GM19023 (cell line): ENCODE results near the gene GSTM3.
"Not testable (repeated sequence)": the region's sequence is repeated elsewhere in the genome, so short reads cannot be mapped to it uniquely, and the experiment has no call there.

Experiments
- ATAC-seq: cut with Tn5 transposase; IDR thresholded peaks from one replicate; pipeline ENCODE4 v1.9.1; 2021; ENCODE audit warnings: mild to moderate bottlenecking, moderate library complexity; ENCODE audit not compliant: unreplicated experiment

The GSTM3 gene

DNA sequence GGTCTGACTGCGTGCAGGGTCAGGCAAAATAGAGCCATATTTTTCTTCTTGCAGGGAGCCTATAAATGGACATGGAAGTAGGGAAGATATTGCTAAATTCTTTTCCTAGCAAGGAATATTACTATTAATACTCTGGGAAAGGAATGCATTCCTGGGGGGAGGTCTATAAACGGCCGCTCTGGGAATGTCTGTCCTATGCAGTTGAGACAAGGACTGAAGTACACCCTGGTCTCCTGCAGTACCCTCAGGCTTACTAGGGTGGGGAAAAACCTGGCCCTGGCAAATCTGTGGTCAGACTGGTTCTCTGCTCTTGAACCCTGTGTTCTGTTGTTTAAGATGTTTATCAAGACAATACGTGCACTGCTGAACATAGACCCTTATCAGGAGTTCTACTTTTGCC is 31.9 kb downstream of the GSTM3 start:
- ATAC-seq, result not testable (repeated sequence)

GRCh38 chr1:109705411-109705810 is 35.4 kb downstream of the GSTM3 start:
- no peak for ATAC-seq

DNA sequence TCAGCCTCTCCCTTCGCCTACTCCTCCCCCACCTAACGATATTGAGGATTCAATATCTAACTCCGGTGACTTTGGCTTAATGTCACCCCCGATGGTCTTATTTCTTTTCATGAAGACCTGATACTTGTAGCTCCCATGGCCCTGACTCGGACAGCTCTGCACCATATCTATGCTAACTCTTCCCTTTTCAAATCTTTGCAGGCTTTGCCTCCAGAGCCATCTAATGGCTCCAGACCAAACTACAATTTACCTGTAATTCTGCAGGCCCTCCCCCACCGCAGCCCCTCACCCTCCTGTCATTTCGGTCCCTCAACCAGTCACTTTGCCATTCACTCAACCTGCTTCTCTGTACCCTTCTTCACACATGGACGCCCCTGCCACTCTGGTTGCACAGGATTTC is 36.7 kb downstream of the GSTM3 start:
- ATAC-seq, result no peak

DNA sequence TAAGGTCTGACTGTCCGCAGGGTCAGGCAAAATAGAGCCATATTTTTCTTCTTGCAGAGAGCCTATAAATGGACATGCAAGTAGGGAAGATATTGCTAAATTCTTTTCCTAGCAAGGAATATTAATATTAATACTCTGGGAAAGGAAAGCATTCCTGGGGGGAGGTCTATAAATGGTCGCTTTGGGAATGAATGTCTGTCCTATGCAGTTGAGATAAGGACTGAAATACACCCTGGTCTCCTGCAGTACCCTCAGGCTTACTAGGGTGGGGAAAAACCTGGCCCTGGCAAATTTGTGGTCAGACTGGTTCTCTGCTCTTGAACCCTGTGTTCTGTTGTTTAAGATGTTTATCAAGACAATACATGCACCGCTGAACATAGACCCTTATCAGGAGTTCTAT is 37.9 kb downstream of the GSTM3 start:
- not testable (repeated sequence) for ATAC-seq

DNA sequence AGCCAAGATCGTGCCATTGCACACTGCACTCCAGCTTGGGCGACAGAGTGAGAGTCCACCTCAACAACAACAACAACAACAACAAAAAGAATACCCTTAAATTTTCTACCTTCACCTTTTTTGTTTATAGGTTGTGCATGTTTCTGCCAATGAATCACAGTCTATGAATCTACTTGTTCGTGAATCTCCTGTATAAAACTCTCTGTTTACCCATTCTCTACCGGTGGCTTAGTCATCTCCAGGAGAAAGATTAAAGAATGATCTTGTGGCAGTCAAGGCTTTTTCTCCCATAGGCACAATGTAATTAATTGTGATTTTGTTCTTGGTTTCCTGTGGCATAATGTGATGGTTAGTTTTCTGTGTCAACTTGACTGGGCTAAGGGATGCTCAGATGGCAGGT is 43.0 kb downstream of the GSTM3 start:
- ATAC-seq, result not testable (repeated sequence)

- no peak for ATAC-seq
Observed at GRCh38 chr1:109697066-109697465, 43.8 kb downstream of the GSTM3 start.

DNA sequence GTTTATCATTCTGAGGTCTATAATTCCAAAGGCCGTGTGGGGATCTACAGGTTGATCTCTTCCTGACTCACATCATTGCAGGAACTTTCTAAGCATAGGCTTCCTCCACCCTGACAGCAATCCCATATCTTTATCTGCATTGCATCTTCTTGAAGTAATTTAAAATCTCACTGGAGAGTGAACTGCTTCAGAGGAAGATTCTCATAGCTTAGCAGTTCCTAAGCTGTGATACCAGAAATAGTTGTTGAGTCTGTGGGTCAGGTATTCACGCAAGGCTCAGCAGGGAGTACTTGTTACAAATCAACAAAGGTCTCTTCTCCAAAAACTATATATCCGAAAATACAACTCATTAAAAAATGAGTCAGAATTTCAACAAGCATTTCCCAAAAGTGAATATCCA is 45.7 kb downstream of the GSTM3 start:
- ATAC-seq, result not testable (repeated sequence)

GRCh38 chr1:109694400-109694799 is 46.4 kb downstream of the GSTM3 start:
- ATAC-seq, result not testable (repeated sequence)

DNA sequence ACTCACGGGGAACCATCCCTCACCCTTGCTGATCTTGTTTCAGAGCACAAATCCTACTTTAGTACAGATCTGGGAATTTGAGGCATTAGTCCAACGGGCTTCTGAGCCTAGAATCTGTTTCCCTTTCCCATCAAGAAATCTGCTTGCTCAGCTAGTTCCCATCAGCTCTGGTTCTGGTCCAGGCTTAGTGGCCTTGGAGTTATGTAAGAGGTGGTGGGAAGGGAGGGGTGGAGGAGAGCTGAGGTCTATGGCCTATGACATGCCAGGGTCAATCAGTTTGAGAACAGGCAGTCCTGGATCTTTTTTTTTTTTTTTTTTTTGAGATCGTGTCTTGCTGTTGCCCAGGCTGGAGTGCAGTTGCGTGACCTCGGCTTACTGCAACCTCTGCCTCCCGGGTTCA is 49.1 kb downstream of the GSTM3 start:
- no peak for ATAC-seq

DNA sequence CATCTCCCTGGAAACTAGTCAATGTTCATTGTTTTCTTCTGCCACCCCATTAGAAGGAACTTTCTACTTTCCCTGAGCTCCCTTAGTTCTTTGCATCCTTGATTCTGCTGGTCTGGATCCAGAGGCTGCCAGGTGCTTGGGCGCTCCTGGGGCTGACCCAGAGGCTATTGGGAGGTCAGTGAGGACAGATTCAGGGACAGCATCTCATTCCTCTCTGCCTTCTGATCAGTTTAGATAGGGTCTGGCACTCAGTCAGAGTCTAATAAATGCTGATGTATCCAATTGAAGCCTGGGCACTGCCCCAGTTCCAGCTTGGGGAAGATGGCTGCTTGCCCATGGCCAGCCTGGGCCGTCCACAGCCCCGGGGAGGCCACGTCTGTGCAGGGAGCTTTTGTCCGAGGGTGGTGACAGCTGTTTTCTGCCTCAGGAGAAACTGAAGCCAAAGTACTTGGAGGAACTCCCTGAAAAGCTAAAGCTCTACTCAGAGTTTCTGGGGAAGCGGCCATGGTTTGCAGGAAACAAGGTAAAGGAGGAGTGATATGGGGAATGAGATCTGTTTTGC is 50.9 kb downstream of the GSTM3 start:
- no peak for ATAC-seq

DNA sequence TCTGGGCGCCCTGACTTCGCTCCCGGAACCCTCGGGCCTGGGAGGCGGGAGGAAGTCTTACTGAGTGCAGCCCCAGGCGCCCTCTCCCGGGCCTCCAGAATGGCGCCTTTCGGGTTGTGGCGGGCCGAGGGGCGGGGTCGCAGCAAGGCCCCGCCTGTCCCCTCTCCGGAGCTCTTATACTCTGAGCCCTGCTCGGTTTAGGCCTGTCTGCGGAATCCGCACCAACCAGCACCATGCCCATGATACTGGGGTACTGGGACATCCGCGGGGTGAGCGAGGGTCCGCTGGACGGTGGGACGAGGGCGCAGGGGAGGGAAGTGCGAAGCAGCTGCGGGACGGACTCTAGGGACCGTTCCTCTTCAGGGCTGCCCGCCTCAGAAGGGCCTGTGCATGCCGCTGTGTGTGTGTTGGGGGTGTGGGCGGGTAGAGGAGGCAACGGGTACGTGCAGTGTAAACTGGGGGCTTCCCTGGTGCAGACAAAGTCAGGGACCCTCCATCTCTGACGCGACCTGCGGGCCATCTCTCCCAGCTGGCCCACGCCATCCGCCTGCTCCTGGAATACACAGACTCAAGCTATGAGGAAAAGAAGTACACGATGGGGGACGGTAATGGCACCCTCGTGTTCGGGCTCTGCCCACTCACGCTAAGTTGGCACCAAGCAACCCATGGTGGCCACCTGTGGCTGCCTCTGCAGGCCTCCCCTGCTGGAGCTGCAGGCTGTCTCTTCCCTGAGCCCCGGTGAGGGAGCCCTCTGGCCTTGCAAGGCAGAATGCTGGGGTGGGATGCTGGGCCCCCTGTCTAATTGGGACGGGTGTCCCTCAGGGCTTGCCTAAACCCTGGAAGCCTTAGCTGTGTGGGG is 53.0 kb downstream of the GSTM3 start, which contains the start of gene GSTM1:
GSTM1 (plus strand) TSS at position 177 of the 859 bp plus-strand sequence; CDS start at position 234, 57 bp downstream.
- ATAC-seq, result no peak

DNA sequence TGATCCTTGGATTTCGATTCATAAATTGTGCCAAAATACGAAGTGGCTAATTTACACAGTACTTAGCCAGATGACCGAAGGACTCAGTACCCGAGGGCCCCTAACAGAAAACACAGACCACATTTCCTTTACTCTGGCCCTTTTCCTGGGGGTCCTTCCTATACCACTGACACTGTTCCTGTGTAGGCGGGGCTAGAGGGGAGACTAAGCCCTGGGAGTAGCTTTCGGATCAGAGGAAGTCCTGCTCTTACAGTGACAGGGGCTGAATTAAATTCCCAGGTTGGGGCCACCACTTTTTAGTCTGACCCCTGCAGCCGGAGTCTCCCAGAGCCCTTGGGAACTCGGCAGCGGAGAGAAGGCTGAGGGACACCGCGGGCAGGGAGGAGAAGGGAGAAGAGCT is 53.7 kb downstream of the GSTM3 start:
- not testable (repeated sequence) for ATAC-seq

DNA sequence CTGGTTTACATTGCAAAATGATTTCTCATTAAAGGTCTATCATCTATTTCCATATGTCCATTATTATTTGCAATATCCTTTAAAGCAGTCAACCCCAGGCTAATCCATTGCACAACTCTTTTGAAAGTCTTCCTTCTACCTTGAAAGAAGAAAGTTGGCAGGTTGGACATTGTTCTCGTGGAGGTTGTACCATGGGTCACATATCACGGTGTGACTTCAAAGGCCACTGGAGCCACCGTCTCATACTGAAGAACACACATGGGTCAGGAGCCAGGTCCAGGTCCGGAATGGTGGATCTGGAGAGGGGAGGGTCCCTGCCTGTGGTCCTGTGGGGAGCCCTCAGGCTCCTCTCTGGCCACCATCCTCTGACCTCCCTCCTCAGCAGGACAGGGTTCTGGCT is 54.9 kb downstream of the GSTM3 start:
- ATAC-seq, result not testable (repeated sequence)

- not testable (repeated sequence) for ATAC-seq
Observed at GRCh38 chr1:109685399-109685798, 55.4 kb downstream of the GSTM3 start.

- not testable (repeated sequence) for ATAC-seq
Observed at GRCh38 chr1:109684777-109685176, 56.1 kb downstream of the GSTM3 start.
